ENCODE data around the gene DHX35. TPM values are rescaled to one million over a fixed set of nuclear protein-coding genes. Genes with fewer than 3 reads are reported as not detected.

The DHX35 gene
- total RNA-seq, 1 experiment from 2014 or later = 15.9 TPM

DNA sequence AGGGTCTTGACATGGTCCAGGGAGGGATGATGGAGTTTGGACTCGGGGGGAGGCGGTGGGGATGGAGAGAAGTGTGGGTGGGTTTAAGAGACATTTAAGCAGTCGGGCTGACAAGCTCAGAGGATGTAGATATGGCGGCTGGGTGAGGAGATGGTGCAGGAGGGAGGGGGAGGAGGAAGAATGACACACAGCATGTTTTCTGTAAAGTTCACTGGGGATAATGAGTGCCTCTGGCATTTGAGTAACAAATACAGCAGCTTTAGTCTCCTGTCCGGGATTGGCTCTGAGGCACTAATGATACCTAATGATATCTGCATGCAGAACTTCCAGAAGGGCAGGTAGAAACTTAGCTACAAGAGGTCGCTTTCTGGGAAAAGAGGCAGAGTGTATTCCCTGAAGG, 107.8 kb downstream of the DHX35 start:
- no peak for DNase-seq (ENCODE audit: low spot score)
- no peaks in the 10 kb centered on the region for H3K36me3 ChIP-seq (ENCODE audit: insufficient read depth, low read length, poor library complexity, severe bottlenecking)
- H3K27ac ChIP-seq (ENCODE audit: low read depth, low read length, poor library complexity, severe bottlenecking) = no peak overlapping the region
- BruUV-seq (replicated peaks) = no TSS peak
- H3K27me3 ChIP-seq (replicated peaks; ENCODE audit: insufficient read depth, low read depth, low read length, poor library complexity) = peaks cover 38% of the 10 kb centered on the region
- no peak overlapping the region for H3K4me3 ChIP-seq (ENCODE audit: low read depth, low read length, poor library complexity, severe bottlenecking)
- no peaks in the 10 kb centered on the region for H3K9me3 ChIP-seq (ENCODE audit: low read depth, low read length, poor library complexity, severe bottlenecking)
- H3K4me1 ChIP-seq (ENCODE audit: insufficient read depth, low read length, poor library complexity, severe bottlenecking) = no peaks in the 10 kb centered on the region
- TF ChIP-seq, protein P1, sequence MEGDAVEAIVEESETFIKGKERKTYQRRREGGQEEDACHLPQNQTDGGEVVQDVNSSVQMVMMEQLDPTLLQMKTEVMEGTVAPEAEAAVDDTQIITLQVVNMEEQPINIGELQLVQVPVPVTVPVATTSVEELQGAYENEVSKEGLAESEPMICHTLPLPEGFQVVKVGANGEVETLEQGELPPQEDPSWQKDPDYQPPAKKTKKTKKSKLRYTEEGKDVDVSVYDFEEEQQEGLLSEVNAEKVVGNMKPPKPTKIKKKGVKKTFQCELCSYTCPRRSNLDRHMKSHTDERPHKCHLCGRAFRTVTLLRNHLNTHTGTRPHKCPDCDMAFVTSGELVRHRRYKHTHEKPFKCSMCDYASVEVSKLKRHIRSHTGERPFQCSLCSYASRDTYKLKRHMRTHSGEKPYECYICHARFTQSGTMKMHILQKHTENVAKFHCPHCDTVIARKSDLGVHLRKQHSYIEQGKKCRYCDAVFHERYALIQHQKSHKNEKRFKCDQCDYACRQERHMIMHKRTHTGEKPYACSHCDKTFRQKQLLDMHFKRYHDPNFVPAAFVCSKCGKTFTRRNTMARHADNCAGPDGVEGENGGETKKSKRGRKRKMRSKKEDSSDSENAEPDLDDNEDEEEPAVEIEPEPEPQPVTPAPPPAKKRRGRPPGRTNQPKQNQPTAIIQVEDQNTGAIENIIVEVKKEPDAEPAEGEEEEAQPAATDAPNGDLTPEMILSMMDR (conservative IDR thresholded peaks at IDR 0.05; ENCODE audit: low read depth, low read length) = no peak
- no peak for TF ChIP-seq EZH2 (IDR thresholded peaks at IDR 0.05; ENCODE audit: borderline replicate concordance, low read depth, low read length, poor library complexity, severe bottlenecking)
- intact Hi-C loops (cut with micrococcal nuclease; ENCODE audit: unreplicated experiment) = no loop called here
- ChIA-PET POLR2A (ENCODE audit: low non-redundant PET) (no interaction called here), CTCF (interaction anchor here (1.3 kb wide), 1 partner anchor 20 kb away, joined by 6 read pairs; no protein-coding TSS in a partner anchor)

DNA sequence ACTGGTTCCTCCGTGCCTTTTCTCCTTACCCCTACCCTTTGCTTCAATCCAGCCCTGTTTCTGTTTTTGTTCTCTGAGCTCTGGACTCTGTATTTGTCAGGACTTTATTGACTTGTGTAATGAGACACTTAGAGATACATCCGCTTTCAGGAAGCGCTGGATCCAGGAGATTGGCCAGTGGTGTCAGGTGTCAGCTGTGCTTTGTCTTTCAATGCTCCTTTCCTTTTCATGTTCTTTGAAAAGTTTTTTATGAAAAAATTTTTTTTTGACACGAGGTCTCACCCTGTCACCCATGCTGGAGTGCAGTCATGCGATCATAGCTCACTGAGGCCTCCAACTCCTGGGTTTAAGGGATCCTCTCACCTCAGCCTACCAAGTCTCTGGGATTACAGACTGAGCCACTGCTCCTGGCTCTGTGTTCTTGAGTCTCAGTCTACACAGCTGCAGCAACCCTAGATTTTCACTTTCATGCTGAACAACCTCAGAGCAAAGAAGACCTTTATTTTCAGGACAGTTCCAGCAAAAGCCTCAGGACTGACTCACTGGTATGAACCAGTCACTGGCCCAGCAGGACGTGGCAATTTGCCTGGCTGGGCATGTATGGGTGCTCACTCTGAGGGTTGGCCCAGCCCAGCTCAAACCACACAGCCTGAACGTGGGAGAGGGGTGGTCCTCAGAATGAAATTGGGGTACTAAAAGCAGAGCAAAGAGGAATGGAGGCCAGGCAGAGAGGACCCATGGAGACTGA, 108.5 kb downstream of the DHX35 start:
- DNase-seq (ENCODE audit: low spot score) = no peak
- H3K27ac ChIP-seq (ENCODE audit: low read depth, low read length, poor library complexity, severe bottlenecking) = no peak overlapping the region
- no peaks in the 10 kb centered on the region for H3K9me3 ChIP-seq (ENCODE audit: low read depth, low read length, poor library complexity, severe bottlenecking)
- H3K27me3 ChIP-seq (replicated peaks; ENCODE audit: insufficient read depth, low read depth, low read length, poor library complexity) = peaks cover 45% of the 10 kb centered on the region
- no peak overlapping the region for H3K4me3 ChIP-seq (ENCODE audit: low read depth, low read length, poor library complexity, severe bottlenecking)
- no TSS peak for BruUV-seq (replicated peaks)
- CTCF ChIA-PET = interaction anchor here (1.3 kb wide), 1 partner anchor 20 kb away, joined by 6 read pairs; no protein-coding TSS in a partner anchor
- TF ChIP-seq, protein P1 (conservative IDR thresholded peaks at IDR 0.05; ENCODE audit: low read depth, low read length) = no peak
- TF ChIP-seq EZH2 (IDR thresholded peaks at IDR 0.05; ENCODE audit: borderline replicate concordance, low read depth, low read length, poor library complexity, severe bottlenecking) = no peak
- H3K4me1 ChIP-seq (ENCODE audit: insufficient read depth, low read length, poor library complexity, severe bottlenecking) = no peaks in the 10 kb centered on the region
- intact Hi-C loops (cut with micrococcal nuclease; ENCODE audit: unreplicated experiment) = no loop called here
- H3K36me3 ChIP-seq (ENCODE audit: insufficient read depth, low read length, poor library complexity, severe bottlenecking) = no peaks in the 10 kb centered on the region
- POLR2A ChIA-PET (ENCODE audit: low non-redundant PET) = no interaction called here

DNA sequence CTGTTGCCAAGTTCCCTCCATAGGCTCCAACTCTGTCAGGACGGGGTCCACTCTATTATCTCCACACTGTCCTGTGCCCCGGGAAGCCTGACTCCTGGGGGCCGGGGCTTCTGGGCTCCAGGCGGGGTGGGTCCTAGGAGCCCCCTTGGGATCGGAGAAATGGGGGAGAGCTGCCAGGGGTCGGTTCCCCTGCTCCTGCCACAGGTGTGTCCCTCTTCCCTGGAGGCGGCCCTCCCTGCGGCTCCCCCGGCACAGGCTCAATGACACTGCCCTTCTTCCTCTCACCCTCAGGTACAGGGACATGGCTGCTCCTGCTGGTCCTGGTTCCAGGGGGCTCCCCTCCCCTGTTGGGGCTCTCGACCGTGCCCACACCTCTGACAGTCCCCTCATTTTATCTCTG, 110.0 kb downstream of the DHX35 start:
- H3K4me1 ChIP-seq (ENCODE audit: insufficient read depth, low read length, poor library complexity, severe bottlenecking) = no peaks in the 10 kb centered on the region
- no peak overlapping the region for H3K27ac ChIP-seq (ENCODE audit: low read depth, low read length, poor library complexity, severe bottlenecking)
- no peaks in the 10 kb centered on the region for H3K9me3 ChIP-seq (ENCODE audit: low read depth, low read length, poor library complexity, severe bottlenecking)
- POLR2A ChIA-PET (ENCODE audit: low non-redundant PET) = no interaction called here
- no peak for TF ChIP-seq EZH2 (IDR thresholded peaks at IDR 0.05; ENCODE audit: borderline replicate concordance, low read depth, low read length, poor library complexity, severe bottlenecking)
- TF ChIP-seq, protein P1 (conservative IDR thresholded peaks at IDR 0.05; ENCODE audit: low read depth, low read length) = no peak
- BruUV-seq (replicated peaks) = no TSS peak
- peaks cover 56% of the 10 kb centered on the region for H3K27me3 ChIP-seq (replicated peaks; ENCODE audit: insufficient read depth, low read depth, low read length, poor library complexity)
- CTCF ChIA-PET = no interaction called here
- H3K4me3 ChIP-seq (ENCODE audit: low read depth, low read length, poor library complexity, severe bottlenecking) = no peak overlapping the region
- DNase-seq (ENCODE audit: low spot score) = no peak
- intact Hi-C loops (cut with micrococcal nuclease; ENCODE audit: unreplicated experiment) = no loop called here
- H3K36me3 ChIP-seq (ENCODE audit: insufficient read depth, low read length, poor library complexity, severe bottlenecking) = no peaks in the 10 kb centered on the region

All from A673 (cell line).